WTC11 (cell line): ENCODE results near the gene NBAS.

ENCODE experiments used
- AR ChIP-seq: fragments of 250-450 bp; sonication (Bioruptor Pico); IDR thresholded peaks from 2 replicates; pipeline ENCODE4 v1.9.0; 2021; ENCODE audit warnings: mild to moderate bottlenecking
- ATF2 ChIP-seq: sonication (generic); formaldehyde crosslinking; IDR thresholded peaks from 2 replicates; pipeline ENCODE4 v1.8.1; 2022; ENCODE audit warnings: low read depth, missing genetic modification reagents, borderline replicate concordance
- CREB1 ChIP-seq: sonication (generic); formaldehyde crosslinking; IDR thresholded peaks from 2 replicates; pipeline ENCODE4 v1.8.0; 2023; ENCODE audit warnings: mild to moderate bottlenecking, missing genetic modification reagents
- CTCF ChIP-seq: fragments of 200-600 bp; IDR thresholded peaks from 2 replicates; pipeline ENCODE4 v1.8.0; 2022; ENCODE audit warnings: antibody characterized with exemption
- EMX1 ChIP-seq: fragments of 250-450 bp; sonication (Bioruptor Pico); IDR thresholded peaks from 2 replicates; pipeline ENCODE4 v1.8.0; 2021; ENCODE audit warnings: mild to moderate bottlenecking
- FOXK1 ChIP-seq: sonication (generic); formaldehyde crosslinking; IDR thresholded peaks from 2 replicates; pipeline ENCODE4 v1.8.0; 2022; ENCODE audit warnings: mild to moderate bottlenecking, moderate library complexity, missing genetic modification reagents
- HMGXB4 ChIP-seq: sonication (generic); formaldehyde crosslinking; IDR thresholded peaks from 2 replicates; pipeline ENCODE4 v1.8.1; 2023; ENCODE audit warnings: mild to moderate bottlenecking, moderate library complexity, missing genetic modification reagents
- NR3C1 ChIP-seq: sonication (generic); formaldehyde crosslinking; conservative IDR thresholded peaks from 2 replicates; pipeline ENCODE4 v1.8.1; 2023; ENCODE audit warnings: low read depth, mild to moderate bottlenecking, missing genetic modification reagents
- SMAD3 ChIP-seq: sonication (generic); formaldehyde crosslinking; IDR thresholded peaks from 2 replicates; pipeline ENCODE4 v1.8.0; 2022; ENCODE audit warnings: missing genetic modification reagents, mild to moderate bottlenecking, borderline replicate concordance
- ZNF121 ChIP-seq: sonication (generic); formaldehyde crosslinking; IDR thresholded peaks from 2 replicates; pipeline ENCODE4 v1.8.0; 2023; ENCODE audit warnings: missing genetic modification reagents
- ZNF138 ChIP-seq: sonication (generic); formaldehyde crosslinking; conservative IDR thresholded peaks from 2 replicates; pipeline ENCODE4 v1.8.1; 2022; ENCODE audit warnings: mild to moderate bottlenecking, moderate library complexity, missing genetic modification reagents
- ZNF396 ChIP-seq: fragments of 250-450 bp; sonication (Bioruptor Pico); IDR thresholded peaks from 2 replicates; pipeline ENCODE4 v1.8.0; 2021; ENCODE audit warnings: mild to moderate bottlenecking, moderate library complexity, borderline replicate concordance
- TF ChIP-seq, protein P1 (sequence below): sonication (generic); formaldehyde crosslinking; IDR thresholded peaks from 2 replicates; pipeline ENCODE4 v1.8.0; 2022; ENCODE audit warnings: mild to moderate bottlenecking, missing genetic modification reagents

- TF ChIP-seq ZNF396 (CRISPR knock-in tag), result no peak
- no peak for TF ChIP-seq NR3C1 (CRISPR knock-in tag)
- TF ChIP-seq CTCF, result no peak
- TF ChIP-seq CREB1 (CRISPR knock-in tag), result no peak
- TF ChIP-seq HMGXB4, result no peak
- TF ChIP-seq, protein P1, sequence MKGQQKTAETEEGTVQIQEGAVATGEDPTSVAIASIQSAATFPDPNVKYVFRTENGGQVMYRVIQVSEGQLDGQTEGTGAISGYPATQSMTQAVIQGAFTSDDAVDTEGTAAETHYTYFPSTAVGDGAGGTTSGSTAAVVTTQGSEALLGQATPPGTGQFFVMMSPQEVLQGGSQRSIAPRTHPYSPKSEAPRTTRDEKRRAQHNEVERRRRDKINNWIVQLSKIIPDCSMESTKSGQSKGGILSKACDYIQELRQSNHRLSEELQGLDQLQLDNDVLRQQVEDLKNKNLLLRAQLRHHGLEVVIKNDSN, result no peak
- TF ChIP-seq SMAD3 (CRISPR knock-in tag), result no peak
- TF ChIP-seq ATF2 (CRISPR knock-in tag), result no peak
- no peak for TF ChIP-seq ZNF138 (CRISPR knock-in tag)
- TF ChIP-seq FOXK1 (CRISPR knock-in tag), result no peak
- no peak for TF ChIP-seq ZNF121
- no peak for TF ChIP-seq EMX1 (CRISPR knock-in tag)
- TF ChIP-seq AR (CRISPR knock-in tag), result no peak
Observed at GRCh38 chr2:15187702-15188101, 373.4 kb downstream of the NBAS start.
